ENCODE measurements around the gene CFAP45.

The CFAP45 gene

DNA sequence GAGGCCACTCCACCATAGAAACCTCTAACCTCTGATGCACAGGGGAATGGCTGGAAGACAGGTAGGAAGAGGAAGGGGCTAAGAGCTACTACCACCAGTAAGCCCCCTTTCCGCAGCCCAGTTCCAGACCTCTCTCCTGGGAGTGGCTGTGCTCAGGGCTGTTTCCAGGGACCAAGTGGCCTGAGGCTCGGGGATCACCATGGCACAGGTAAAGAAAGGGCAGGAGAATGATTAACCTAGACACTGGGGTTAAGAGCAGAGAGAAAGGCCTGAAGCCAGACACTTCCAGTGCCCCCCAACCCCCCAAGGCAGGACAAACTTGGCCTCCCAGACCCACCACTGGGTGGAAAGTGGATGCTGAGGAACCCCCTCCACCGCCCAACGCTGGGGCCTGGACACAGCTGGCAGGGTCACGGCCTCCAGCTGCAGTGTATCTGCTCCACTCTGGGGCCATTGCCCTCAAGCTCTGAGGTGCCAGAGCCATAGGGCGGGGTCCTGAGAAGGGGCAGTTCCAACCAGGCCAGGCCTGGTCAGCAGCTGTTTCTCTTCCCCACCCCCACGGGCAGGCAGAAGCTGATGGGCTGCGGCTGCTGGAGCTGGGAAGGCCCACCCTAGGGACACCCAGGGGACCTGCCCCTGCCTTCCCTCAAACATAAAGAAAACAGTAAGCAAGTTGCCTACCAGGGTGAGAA, 22.7 kb upstream of the CFAP45 start:
- Mint-ChIP-seq H3K27me3 (no peaks in the 10 kb centered on the region), H3K27ac (peak overlapping the region; percentile 100), H3K9me3 (no peaks in the 10 kb centered on the region), H3K4me3 (peak overlapping the region; percentile 89), H3K4me1 (peaks cover 61% of the 10 kb centered on the region), H3K36me3 (peaks cover 24% of the 10 kb centered on the region)
- no peak for ATAC-seq (ENCODE audit: low read depth)
- DNase-seq (ENCODE audit: low spot score in 2 of 2): peak in 1 of 2 donors; percentile 65

DNA sequence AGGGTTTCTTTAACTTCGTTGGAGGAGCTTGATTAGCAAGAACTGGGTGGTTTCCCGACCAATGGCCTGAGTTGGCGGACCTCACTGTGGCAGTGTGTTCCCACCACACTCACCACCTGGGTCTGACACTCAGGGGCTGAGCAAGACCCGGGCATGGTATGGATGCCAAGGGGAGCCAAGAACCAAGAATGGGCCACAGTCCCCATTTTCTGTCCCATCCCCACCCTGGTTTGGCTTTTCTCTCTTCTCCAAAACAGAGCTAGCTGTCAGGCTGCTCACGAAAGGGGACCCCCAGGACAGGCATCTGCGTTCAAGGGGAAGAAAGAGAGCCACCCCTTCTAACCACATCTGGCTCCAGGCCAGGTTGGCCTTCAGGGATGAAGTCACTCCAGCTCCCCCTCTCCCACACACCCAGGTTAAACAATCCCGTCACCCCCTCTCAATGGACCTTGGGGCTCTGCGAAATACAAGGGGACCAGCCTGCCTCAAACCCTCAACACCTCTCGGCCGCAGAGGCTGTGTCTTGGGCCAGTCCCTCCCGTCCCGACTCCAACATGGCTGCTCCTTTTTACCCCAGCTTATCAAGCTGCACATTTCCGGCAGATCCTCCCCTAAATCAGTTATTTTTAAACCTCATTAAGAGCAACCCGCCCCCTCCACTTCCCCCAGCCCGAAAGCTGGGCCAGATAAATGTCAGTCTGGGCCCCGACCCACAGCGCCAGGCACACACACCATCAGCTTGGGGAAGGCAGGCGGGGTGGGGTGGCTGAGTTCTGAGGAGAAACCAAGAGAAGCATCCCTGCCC, 21.9 kb upstream of the CFAP45 start:
- peaks cover 28% of the 10 kb centered on the region for H3K36me3 Mint-ChIP-seq
- peak overlapping the region; percentile 100 for H3K27ac Mint-ChIP-seq

DNA sequence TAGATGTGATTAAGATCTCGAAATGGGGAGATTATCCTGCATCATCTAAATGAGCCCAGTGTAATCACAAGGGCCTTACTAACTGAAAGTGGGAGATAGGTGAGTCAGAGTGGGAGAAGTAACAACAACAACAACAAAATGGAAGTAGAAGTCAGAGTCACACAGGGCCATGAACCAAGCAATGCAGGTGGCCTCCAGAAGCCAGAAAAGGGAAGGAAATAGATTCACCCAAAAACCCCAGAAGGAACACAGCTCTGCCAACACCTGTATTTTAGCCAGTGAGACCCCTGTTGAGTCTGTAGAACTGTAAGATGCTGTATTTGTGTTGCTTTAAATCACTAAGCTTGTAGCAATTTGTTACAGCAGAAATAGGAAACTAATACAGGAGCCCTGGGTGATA, 21.3 kb upstream of the CFAP45 start:
- DNase-seq (ENCODE audit: low spot score in 2 of 2): peak in 1 of 2 donors; percentile 65
- Mint-ChIP-seq H3K9me3 (no peaks in the 10 kb centered on the region), H3K27ac (peak overlapping the region; percentile 100), H3K36me3 (peaks cover 32% of the 10 kb centered on the region), H3K4me1 (peaks cover 57% of the 10 kb centered on the region), H3K4me3 (peak overlapping the region; percentile 89), H3K27me3 (no peaks in the 10 kb centered on the region)
- ATAC-seq (ENCODE audit: low read depth): peak; percentile 32

More for the DNA sequence above, 21.9 kb upstream of the CFAP45 start:
- Mint-ChIP-seq H3K4me1 (peaks cover 64% of the 10 kb centered on the region), H3K9me3 (no peaks in the 10 kb centered on the region), H3K4me3 (peak overlapping the region; percentile 89), H3K27me3 (no peaks in the 10 kb centered on the region)
- peak; percentile 4 for ATAC-seq (ENCODE audit: low read depth)
- DNase-seq (ENCODE audit: low spot score in 2 of 2): peak; percentile 60 to 65

GRCh38 chr1:159920651-159921050, 20.7 kb upstream of the CFAP45 start:
- Mint-ChIP-seq H3K9me3 (no peaks in the 10 kb centered on the region), H3K27ac (peak overlapping the region; percentile 100), H3K4me3 (peak overlapping the region; percentile 89), H3K36me3 (peaks cover 36% of the 10 kb centered on the region), H3K27me3 (no peaks in the 10 kb centered on the region), H3K4me1 (peaks cover 54% of the 10 kb centered on the region)
- ATAC-seq (ENCODE audit: low read depth): no peak
- DNase-seq (ENCODE audit: low spot score in 2 of 2): no peak

- H3K27me3 Mint-ChIP-seq: no peaks in the 10 kb centered on the region
- peak overlapping the region; percentile 100 for H3K27ac Mint-ChIP-seq
- H3K36me3 Mint-ChIP-seq: peaks cover 34% of the 10 kb centered on the region
- H3K4me1 Mint-ChIP-seq: peaks cover 50% of the 10 kb centered on the region
- H3K9me3 Mint-ChIP-seq: no peaks in the 10 kb centered on the region
- ATAC-seq (ENCODE audit: low read depth) (no peak), DNase-seq (ENCODE audit: low spot score in 2 of 2) (no peak)
- no peak overlapping the region for H3K4me3 Mint-ChIP-seq
Observed at GRCh38 chr1:159920202-159920601, 20.2 kb upstream of the CFAP45 start.

- Mint-ChIP-seq H3K27ac (peak overlapping the region; percentile 100), H3K27me3 (no peaks in the 10 kb centered on the region), H3K4me3 (no peak overlapping the region), H3K4me1 (peaks cover 52% of the 10 kb centered on the region), H3K36me3 (peaks cover 34% of the 10 kb centered on the region), H3K9me3 (no peaks in the 10 kb centered on the region)
- ATAC-seq (ENCODE audit: low read depth) (no peak), DNase-seq (ENCODE audit: low spot score in 2 of 2) (no peak)
Observed at GRCh38 chr1:159919236-159919865, 19.4 kb upstream of the CFAP45 start.

DNA sequence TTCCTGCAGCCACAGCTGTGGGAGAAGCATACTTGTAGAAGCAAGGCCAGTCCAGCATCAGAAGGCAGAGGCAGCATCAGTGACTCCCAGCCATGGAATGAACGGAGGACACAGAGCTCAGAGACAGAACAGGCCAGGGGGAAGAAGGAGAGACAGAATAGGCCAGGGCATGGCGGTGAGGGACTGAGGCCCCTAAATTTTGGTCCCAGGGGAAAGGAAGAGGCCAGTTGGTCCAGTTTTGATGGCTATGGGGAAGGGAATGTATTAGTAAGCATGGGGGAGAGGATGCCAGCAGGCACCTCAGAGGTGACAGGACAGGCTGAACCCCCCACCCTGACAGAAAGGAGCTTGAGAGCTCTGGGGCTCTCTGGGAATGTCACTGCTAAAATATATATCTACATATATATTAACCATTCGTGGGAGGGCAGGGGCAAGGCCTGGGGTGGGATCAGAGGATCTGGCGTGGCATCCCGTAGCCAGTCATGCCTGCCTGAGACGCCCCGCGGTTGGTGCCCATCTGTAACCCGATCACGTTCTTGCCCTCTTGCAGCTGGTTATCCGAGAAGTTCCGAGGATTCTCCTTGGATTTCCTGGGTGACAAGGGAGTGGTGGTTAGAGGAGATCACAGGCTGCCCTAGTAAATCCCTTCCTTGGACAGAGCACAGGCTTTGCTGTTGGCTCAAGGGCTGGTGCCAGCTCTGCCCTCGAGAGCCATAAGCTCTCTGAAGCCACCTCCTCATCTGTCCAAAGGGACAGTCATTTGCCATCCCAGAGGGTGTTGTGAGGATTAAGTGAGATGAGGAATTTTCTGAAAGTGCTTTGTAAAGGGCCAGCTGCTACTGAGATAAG, 18.6 kb upstream of the CFAP45 start:
- Mint-ChIP-seq H3K27ac (peak overlapping the region; percentile 100), H3K4me3 (no peak overlapping the region), H3K27me3 (no peaks in the 10 kb centered on the region), H3K9me3 (no peaks in the 10 kb centered on the region), H3K36me3 (peaks cover 30% of the 10 kb centered on the region), H3K4me1 (peaks cover 55% of the 10 kb centered on the region)
- no peak for ATAC-seq (ENCODE audit: low read depth)
- no peak for DNase-seq (ENCODE audit: low spot score in 2 of 2)

DNA sequence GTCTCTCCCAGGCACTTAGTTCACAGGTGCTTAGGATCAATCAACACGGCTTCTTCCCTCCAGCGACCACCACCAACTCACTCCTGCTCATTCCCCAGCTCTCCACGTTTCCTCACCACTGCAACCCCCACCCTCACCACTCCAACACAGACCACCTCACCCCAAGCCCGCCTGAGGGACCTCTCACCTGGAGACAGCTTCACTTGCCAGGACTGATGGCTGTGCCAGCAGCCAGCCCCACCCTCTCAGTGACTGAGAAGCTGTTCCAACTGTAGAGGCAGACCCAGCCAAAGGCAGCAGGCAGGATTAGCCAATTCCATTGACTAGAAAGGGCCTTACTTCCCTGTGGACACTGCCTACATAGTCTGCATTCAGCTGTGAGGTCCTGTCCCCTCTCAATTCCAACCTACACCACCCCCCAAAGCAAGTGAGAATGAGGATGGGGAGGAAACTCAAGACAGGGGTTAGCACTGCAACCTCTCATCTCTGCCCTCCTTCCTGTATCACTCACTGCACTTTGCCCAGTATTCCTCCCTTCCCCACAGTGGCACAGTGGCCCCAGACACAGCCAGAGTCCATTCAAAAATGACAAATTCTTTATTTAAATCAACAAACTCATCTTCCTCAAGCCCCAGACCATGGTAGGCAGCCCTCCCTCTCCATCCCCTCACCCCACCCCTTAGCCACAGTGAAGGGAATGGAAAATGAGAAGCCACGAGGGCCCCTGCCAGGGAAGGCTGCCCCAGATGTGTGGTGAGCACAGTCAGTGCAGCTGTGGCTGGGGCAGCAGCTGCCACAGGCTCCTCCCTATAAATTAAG, 17.8 kb upstream of the CFAP45 start:
- no peaks in the 10 kb centered on the region for H3K9me3 Mint-ChIP-seq
- DNase-seq (ENCODE audit: low spot score in 2 of 2): no peak
- H3K4me3 Mint-ChIP-seq: peak overlapping the region; percentile 4
- ATAC-seq (ENCODE audit: low read depth): no peak
- no peaks in the 10 kb centered on the region for H3K27me3 Mint-ChIP-seq
- H3K4me1 Mint-ChIP-seq: peaks cover 52% of the 10 kb centered on the region
- H3K36me3 Mint-ChIP-seq: peaks cover 30% of the 10 kb centered on the region
- peak overlapping the region; percentile 97 for H3K27ac Mint-ChIP-seq

DNA sequence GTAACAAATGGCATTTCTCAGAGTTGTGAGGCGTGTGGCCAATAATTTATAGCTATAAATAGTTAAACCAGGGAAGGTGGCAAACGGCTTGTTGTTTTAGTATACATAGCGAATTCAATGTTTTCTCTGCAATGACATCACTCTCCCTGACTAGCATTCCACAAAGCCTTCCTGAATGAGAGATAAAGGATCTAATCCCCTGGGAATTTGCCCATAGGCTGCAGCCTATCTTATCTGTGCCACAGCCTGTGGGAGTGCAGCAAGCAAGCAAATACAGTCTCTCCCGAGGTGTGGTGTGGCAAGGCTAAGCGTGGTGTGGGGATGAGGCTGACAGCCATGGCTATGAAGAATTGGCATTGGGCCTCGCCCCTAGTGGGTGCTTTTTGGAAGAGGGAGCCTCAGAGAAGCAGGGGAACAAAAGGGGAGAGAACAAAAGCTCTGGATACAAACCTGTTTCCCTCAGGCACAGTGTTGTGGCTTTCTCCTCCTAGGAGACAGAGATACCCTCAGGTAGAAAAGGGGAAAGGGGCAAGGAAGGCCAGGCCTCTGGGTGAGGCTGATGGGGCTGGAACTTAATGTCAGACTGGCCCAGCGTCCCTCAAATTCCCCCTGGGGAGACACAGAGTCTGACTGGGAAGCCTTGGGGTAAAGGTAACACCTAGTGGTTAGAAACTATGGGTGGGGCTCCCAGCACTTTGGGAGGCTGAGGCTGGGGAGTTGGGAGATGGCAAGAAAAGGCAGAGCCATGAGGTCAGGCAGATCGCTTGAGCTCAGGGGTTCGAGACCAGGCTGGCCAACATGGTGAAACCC, 16.5 kb upstream of the CFAP45 start:
- Mint-ChIP-seq H3K36me3 (peaks cover 30% of the 10 kb centered on the region), H3K4me1 (peaks cover 54% of the 10 kb centered on the region), H3K27me3 (no peaks in the 10 kb centered on the region), H3K9me3 (no peaks in the 10 kb centered on the region), H3K4me3 (no peak overlapping the region), H3K27ac (peak overlapping the region; percentile 97)
- DNase-seq (ENCODE audit: low spot score in 2 of 2) (no peak), ATAC-seq (ENCODE audit: low read depth) (no peak)

DNA sequence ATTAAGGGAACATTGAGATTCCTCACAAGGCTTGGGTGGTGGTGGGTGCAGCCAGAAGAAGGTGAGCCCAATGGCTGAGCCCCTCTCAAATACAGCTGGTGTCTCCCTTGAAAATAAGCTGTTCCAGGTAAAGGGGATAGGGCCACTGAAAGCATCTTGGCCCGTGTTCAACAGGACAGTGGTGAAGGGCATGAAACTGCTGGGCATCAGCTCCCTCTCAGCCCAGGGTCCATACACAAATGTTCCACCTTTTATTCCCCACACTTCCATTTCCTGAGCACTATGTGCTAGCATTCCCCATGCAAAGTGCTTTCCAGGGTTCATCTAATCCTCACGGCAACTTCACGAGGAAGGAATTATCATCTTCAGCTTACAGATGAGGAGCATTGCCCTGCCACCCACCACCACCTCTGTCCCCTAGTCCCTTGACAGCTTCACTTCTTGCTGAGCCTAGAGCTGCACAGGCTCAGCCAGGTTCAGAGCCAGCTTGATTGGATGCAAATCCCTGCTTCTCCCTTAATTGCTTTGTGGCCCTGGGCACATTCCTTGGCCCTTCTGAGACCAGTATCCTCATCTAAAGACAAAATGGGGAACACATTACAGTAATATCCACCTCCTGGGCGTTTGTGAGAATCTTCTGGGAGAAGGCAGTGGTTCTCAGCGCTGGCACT, 15.7 kb upstream of the CFAP45 start:
- Mint-ChIP-seq H3K9me3 (no peaks in the 10 kb centered on the region), H3K27me3 (no peaks in the 10 kb centered on the region), H3K27ac (peak overlapping the region; percentile 97), H3K36me3 (peaks cover 29% of the 10 kb centered on the region), H3K4me1 (peaks cover 54% of the 10 kb centered on the region), H3K4me3 (no peak overlapping the region)
- no peak for ATAC-seq (ENCODE audit: low read depth)
- no peak for DNase-seq (ENCODE audit: low spot score in 2 of 2)

DNA sequence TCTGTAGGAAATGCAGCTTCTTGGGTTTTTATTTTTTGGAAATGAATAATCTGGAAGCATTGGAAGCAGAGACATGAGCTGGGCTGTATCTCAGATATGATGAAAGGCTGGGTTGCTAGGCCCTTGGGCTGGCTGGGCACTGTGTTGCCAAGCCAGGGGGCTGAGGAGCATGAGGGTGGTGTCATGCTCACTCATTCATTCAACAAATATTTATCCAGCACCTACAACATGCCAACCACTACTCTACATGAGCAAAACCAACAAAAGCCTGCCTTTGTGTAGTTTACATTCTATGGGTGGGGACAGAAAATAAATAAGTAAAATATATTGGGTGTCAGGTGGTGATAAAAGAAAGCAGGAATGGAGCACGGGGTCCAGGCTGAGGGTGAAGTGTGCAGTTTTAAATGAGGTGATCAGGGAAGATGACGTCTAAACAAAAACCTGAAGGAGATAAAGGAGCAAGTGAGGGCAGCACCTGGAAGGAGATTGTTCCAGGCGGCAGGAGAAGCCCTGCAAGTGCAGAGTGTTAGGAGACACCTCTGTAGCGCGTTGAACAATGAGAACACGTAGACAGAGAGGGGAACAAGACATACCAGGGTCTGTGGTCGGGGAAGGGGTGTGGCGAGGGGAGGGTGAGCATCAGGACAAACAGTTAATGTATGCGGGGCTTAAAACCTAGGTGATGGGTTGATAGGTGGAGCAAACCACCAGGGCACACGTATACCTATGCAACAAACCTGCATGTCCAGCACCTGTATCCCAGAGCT, 14.5 kb upstream of the CFAP45 start:
- H3K36me3 Mint-ChIP-seq: peaks cover 20% of the 10 kb centered on the region
- peaks cover 53% of the 10 kb centered on the region for H3K4me1 Mint-ChIP-seq
- ATAC-seq (ENCODE audit: low read depth) (no peak), DNase-seq (ENCODE audit: low spot score in 2 of 2) (no peak)
- no peaks in the 10 kb centered on the region for H3K27me3 Mint-ChIP-seq
- no peaks in the 10 kb centered on the region for H3K9me3 Mint-ChIP-seq
- H3K4me3 Mint-ChIP-seq: no peak overlapping the region
- H3K27ac Mint-ChIP-seq: peak overlapping the region; percentile 97
